IPS-NIHi11 (cell line): ENCODE results near the gene LRP8.
"Not testable (repeated sequence)": the region's sequence is repeated elsewhere in the genome, so short reads cannot be mapped to it uniquely, and the experiment has no call there.

Experiments used
- DNase-seq: peaks from one replicate; pipeline ENCODE4 v3.0.0; 2012; ENCODE audit warnings: mixed read lengths, low spot score

Gene LRP8

DNA sequence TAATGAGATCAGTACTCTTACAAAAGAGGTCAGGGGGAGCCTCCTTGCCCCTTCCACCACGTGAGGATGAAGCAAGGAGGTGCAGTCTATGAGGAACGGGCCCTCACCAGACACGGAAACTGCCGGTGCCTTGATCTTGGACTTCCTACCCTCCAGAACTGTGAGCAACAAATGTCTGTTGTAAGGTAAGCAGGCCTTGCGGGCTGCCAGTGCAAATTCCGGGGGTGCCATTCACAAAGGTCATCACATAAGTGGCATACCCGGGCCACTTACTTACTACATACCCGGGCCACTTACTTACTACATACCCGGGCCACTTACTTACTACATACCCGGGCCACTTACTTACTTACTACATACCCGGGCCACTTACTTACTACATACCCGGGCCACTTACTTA, 44.7 kb downstream of the LRP8 start:
- DNase-seq: not testable (repeated sequence)

DNA sequence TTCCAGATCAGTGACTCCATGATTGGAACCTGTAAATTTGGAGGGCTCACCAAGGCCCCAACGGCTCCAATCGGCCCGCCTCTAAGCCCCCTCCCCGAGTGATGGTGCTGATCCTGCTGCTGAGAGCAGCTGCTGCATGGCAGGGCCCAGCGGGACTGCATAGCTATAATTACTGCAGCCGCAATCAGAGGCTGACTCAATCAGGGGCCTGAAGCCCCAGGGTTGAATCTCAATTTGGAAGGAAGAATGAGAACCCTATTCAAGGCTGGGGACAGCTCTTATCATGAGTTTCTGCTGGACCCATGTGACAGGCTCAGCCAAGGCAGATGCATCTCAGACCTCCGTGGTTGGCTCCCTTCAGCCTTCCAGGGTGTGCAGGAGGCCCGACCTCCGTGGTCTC, 46.7 kb downstream of the LRP8 start:
- DNase-seq: no peak

DNA sequence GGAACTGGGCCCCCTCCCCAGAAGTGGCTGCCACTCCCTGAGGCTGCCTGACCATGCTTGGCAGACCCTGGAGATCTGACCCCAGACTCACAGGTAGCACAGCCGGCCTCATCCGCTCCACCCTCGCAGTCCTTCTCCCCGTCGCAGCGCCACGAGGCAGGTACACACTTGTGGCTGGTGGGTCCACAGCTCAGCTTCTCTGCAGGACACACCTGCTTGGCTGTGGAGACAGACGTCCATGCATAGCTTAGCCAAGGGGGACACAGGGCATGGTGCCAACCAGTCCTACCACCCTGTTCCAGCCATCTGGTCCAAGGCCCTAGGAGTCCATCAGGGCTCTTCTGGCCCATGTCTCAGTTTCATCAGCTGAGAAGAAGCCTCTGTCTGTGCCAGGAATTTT, 47.4 kb downstream of the LRP8 start:
- no peak for DNase-seq

DNA sequence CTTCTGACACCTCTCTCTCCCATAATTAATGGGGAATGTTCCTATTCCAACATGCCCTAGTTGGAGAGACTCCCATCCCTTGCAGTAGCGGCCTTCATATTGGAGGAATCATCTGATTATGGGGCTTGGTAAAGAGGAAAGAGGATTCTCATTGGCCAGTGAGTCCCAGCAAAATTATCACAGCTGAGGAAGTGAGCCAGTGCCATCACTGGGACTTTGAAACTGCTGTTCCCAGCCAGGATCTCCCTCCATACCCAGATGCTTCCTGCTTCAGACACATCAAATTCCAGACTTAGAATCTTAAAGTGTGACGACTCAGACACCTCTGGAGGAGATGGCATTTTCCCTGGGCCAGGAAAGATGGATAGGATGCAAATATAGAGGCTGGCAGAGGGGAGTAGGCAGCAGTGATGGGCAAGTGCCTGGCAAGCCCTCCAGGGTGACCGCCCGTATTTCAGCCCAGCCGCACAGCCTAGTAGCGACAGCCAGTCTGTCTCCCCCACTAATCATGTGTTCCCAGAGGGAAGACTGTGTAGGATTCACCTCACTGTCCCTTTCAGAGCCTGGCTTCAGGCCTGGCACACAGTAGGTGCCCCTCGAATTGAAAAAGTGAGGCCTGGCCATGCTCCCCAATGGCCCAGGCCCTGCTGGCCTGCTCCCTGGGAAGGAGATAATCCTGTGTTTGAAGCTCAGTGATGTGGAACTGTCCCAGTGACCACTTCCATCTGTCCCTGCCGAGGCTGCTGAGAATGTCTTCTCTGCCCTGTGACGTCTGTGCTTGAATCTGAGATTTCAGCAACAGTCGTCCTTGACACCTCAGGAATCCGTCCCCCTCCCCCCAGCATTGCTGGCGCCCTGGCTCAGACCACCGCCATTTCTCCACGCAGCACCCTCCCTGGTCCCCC, 48.3 kb downstream of the LRP8 start:
- DNase-seq: no peak

DNA sequence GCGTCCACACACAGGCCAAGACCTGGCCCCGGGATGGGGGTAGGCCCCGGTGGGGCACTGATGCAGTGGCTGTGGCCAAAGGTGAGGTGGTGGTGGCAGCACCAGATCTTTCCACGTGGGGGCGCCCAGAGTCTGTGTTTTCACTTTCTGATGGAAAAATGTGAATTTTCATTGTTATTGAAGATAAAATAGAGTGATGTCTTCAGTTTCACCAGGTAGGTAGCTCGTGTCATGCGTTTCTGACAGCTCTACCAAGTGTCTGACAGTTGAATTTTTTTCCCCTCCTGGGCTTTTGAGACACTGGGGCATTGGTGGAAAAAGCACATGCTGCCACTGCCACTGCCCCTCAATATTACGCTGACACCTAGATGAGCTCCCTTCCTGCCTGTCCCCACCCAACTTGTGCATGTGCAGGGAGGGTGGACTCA, 49.6 kb downstream of the LRP8 start:
- peak; percentile 95 for DNase-seq

DNA sequence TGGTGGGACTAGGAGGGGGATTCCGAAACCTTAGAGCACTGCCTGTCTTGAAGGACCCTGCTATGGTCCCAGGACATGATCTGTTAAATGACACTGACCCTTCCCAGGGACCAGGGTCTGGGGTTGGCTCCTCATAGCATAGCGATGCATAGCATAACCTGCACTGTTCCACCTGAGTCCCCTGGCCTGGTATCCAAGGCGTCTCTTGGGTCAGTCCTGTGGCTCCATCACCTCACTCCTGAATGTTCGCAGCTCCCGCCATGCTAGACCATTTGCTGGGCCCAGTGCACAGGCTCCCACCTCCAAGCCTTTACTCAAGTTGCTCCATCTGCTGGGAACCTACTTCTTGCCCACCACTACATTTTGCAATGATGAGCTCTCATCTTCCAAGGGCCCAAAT, 50.5 kb downstream of the LRP8 start:
- DNase-seq: no peak

DNA sequence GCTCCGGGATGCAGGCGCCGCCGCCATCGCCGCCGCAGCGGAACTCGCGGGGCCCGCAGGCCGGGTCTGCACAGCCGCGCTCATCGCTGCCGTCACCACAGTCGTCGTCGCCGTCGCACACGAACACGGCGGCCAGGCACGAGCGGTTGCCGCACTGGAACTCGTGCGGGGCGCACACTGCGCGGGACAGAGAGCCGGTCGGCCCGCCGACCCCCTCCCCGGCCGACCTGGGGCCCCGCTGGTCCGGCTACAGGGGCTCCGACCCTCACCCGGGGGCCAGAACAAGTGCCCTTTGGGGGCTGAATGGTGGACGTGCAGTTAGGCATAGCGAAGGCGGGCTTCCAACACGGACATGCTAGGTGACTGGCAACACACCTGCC, 51.0 kb downstream of the LRP8 start:
- DNase-seq: no peak

DNA sequence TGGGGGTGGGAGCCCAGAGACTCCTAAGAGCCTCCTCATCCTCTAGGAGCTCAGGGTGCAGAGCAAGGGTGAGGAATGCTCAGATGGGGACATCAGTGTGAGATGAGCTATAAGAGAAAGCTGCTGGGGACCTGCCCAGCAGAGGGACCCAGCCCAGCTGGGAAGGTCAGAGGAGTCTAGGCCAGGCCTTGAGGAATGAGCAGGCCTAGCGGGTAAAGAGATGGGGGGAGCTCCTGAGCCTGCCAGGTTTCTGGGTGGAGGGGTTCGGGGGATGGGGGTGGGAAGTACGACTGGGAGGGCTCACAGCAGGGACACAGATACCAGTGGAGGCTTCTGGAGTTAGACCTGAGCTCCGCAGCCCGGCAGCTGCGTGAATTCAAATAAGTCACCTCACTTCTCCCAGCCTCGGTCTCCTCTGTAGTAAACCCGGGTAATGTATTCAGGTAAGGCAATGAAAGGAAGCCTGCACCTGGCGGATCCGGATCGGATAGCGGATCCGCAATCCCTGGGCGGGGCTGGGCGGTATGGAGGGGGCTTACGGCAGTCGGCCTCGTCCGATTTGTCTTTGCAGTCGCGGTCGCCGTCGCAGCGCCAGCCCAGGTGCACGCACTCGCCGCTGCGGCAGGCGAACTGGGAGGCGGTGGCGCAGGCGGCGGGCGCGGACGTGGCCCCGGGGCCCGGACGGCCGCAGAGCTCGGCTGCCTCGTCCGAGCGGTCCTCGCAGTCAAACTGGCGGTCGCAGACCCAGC, 51.5 kb downstream of the LRP8 start:
- DNase-seq: no peak

DNA sequence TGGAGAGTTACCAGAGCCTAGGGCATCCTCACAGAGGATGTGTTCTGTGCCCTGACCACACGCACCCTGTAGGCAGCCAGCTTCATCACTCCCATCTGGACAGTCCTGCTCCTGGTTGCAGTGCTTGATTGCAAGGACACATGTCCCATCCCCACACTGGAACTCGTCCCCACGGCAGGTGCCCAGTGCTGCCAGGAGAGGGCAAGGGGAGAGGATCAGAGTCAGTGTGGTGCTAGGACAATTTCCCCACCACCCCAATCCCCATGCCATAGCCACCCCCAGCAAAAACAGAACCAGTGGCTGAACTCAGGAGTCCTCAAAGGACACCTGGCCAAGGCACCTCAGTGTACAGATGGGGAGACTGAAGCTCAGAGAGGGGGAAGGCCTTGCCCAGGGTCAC, 52.3 kb downstream of the LRP8 start:
- no peak for DNase-seq

DNA sequence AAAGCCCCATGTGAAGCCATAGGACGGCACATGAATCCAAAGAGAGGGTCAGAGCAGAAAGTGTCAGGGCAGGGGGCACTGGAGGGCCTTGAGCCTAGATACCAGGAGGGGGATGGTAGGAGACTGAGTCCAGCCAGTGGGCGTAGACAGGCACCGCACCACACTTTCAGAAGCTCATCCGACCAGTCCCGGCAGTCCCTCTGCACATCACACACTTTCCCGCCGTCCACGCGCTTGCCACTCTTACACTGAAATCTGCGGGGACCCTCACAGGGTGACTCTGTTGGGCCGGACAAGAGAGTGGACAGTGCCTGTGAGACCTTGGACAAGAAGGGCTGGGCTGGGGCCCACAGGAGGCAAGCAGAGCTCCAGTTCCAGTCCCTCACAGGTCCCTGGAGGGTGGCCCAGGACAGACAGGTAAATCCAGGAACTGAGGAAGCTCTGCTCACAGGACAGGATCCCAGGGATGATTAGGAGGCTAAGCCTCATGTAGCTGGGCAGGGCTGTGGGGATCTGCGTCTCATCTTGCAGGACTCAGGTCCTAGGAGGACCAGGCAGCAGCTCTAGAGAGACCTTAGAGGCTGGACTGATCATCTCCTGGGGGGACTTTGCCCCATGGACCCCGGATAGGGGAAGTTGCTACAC, 53.2 kb downstream of the LRP8 start:
- no peak for DNase-seq

DNA sequence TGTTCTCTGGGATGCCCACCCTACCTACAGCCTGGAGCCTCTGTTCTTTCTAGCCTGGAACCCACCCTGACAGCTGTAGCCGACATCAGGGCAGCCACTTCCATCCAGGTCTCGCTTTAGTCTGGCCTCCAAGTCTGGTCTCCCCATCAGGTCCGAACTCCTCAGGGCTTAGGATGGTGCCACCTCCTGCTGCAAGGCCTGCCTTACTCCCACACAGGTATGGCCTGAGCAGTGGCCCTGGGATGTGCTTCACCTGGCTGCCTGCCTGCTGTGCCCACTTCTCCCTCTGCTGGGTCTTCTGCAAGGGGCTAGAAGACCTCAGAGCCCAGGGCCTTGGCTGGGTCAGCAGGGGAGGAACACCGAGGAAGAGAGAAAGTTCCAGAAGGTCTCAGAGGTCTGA, 53.8 kb downstream of the LRP8 start:
- no peak for DNase-seq

DNA sequence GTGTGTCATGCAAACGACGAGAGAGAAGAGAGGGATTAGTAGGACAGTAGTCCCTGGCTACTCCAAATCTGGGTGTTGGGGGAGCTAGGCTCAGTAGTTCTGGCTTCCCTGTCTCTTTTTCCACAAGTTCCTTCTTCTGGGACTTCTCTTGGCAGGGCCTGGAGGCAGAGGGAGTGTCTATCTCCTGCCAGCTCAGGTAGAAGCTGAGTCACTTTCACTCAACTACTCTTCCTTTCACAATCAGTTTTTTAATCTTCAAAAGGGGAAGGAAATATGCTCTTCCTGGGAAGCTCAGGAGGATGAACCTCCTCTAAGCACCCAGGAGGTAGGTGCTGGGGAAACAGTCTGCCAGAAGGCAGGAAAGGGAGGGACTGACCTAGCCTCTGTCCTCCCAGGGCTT, 54.3 kb downstream of the LRP8 start:
- no peak for DNase-seq

DNA sequence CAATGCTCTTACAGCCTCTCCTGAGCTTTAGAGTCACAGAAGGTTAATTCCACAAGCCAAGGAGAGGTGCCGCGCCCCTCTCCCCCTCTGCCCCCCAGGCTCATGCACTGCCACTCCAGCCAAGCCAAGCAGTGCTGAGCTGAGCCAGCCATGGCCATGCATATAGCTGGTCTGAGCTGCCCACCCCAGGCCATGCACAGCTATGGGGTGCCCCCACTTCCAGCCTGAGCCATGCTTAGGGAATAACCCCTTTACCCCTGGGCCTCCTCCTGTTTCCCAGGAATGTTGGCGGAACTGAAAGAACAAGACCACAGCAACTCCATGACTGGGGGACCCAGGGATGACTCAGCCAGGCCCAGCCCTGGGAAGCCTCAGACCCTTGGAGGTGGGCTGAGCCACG, 55.5 kb downstream of the LRP8 start:
- no peak for DNase-seq

DNA sequence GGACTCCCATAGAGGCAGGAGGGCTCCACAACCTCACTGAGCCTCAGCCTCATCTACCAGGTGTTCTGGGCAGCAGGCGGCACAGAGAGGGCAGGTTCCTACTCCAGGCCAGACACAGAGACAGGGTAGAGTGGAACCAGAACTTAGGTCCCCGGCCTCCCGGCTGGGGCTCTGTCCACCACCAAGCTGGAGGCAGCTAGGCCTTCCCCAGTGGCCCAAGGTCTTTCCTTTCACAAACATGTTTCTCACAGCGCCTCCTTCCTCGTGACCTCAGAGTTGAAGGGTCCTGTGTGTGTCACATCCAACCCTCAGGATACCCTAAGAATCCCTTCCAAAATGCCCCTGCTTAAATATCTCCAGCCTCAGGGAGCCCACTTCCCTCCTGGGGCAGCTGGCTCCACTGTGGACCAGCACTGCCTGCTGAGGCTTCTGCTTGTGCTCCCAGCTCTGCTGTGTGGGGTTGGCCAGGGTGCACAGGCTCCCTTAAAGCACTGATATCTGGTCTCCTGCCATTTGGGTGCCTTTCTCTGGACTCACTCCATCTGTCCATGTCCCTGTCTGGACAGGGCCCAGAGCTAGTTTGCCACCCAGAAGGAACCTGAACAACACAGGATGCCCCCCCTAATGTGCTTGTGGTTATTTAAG, 56.3 kb downstream of the LRP8 start:
- DNase-seq: no peak

DNA sequence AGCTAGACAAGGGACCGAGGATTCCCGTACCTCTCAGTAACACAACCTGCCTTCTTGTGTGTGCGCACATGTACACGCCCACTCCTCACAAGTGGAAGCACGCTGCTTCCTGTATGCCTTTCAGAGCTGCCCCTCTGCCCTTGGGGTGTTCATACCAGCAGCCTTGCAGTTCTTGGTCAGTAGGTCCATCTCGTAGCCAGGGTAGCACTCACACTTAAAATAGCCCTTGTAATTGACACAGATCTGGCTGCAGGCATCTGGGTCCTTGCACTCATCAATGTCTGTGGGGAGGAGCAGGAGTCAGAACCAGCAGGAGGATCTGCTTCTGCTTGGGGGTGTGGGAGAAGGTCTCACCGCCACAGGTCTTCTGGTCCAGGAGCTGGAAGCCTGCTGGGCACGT, 57.0 kb downstream of the LRP8 start:
- no peak for DNase-seq

DNA sequence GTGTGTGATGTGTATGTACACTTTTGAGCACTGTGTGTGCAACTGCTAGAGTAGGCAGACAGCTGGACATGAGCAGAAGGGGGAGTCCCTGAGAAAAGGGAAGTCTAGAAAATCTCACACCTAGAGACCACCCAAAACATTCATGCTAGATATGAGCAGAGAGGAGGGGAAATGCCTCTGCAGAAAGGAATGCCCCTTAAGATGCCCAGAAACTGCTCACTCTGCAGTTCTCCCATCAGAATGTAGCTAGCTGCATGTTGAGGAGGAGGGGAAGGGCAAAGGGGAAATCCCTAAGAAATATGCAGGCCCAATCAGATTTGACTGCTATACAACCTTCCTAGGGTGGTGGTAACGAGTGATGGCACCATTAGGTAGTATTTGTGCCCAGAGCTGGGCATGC, 57.8 kb downstream of the LRP8 start:
- no peak for DNase-seq

DNA sequence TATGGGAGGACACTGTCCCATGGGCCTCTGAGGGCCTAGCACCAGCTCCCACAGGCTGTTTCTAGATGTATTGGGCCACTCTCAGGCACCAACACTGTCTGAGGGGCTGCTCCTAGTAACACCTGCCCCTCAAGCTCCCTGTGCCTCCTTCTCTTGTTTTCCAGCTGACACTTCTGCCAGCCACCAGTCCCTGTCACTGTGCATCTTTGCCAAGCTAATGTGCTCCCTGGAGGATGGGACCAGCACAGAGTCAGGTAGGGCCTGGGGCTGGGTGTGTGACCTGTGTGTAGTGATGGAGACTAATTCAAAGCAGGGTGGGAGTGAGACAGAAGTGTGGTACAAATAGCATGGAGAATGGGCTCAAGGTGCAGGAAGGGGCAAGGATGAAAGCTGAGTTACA, 60.1 kb downstream of the LRP8 start:
- no peak for DNase-seq

DNA sequence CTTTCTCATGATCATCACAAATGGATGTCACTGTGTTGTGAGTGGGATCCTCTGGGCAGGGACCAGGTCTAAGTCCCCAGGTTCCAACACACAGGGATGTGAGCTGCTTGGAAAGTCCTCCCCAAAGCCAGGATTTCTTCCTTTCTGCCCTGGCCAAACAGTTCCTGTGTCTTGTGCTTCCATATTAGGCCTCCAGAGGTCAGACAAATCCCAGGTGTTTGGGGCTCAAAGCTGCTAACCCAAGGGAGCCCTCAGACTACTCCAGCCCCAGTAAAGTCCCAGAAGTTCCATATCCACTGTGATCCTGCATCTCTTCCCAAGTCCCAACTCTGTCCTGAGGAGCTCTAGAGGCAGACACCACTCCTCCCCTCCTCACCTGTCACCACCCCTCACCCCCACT, 61.8 kb downstream of the LRP8 start:
- peak; percentile 64 for DNase-seq

DNA sequence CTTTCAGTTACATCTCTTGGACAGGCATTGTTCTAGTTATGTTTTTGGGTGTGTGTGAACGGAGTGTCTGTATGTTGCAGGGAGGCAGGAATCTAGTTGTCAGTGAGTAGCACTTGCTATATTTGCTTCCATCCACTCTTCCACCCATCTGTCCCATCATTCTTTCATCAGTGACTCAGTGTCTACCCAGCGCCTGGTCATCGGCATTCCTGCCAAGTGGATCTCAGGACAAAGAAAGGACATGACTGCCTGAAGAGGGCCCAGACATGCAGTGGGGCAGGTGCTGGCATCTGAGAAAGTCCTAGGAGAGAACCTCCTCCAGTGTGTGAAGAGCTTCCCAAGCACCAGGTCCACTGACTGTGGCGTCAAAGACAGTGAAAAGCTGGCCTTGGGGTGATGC, 62.3 kb downstream of the LRP8 start:
- DNase-seq: no peak

DNA sequence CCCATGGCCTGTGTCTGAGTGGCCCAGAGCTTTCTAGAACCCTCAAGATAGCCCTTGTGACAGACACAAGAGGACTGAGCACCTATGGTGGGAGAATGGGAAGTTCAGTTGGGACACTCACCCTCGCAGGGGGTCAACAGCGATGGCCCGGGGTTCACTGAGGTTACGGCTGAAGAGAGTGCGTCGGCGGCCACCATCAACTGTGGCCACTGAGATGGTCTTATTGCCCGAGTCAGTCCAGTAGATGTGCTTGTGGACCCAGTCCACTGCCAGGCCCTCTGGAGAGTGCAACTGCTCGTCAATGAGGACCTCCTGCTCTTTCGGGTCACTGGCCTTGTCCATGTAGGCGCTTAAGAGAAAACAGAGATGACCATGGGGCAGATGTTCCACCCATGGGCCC, 63.8 kb downstream of the LRP8 start:
- DNase-seq: no peak

DNA sequence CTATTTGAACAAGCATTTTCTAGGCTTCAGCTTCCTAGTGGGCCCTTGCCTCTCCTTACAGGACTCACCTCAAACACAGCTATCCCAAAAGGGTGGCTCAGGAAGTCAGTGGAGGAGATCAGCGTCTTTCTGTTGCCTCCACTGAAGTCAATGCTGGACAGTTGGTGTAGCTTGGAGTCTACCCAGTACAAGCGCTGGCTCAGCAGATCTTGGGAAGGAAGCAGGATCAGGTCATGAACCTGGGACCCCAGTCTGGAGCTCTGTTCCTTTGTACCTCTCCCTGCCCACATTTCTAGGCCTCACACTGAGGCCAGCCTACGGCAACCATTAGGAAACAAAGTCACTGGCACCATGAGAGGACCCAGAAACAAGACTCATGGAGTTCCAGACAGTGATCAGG, 65.9 kb downstream of the LRP8 start:
- DNase-seq: no peak

DNA sequence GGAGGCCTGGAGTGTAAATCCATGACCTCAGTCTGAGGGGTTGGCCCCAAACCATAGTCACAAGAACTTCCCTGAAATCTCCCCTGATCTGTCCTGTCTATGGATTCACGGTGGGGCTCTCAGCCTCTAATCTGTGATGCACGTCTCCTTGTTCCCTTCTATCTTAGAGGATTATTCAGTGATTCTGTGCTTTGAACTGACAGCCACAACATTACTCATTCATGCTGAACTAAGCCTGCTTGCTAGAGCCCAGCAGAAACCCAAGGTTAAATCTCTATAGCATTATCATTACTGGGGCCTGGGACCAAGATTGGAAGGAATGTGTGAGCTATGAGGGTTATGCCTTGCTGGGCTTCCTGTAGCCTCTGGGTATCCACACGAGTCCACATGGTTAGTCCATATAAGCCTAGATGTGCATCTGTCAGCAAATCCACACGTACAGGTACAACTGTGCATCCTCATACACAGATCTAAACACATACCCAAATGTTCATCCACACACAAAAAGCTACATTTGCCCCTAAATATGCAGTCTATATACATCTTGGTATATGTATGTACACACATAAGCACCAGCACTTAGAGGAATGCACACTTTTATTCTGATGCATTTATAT, 67.1 kb downstream of the LRP8 start:
- no peak for DNase-seq
